Type B pancreatic cell (in vitro differentiated cells): ENCODE measurements around the gene CHRDL1. TPM values are rescaled to one million over a fixed set of nuclear protein-coding genes. Genes with fewer than 3 reads are reported as not detected.

Experiments
- DNase-seq: peaks from one replicate; pipeline ENCODE4 v3.0.0; 2021; ENCODE audit warnings: mixed read lengths; ENCODE audit not compliant: unreplicated experiment; ENCODE audit errors: extremely low spot score
- H3K27ac Mint-ChIP-seq: 2 replicates; pipeline ENCODE4 v1.8.0; 2021; ENCODE audit warnings: mild to moderate bottlenecking, mixed read lengths
- H3K27me3 Mint-ChIP-seq: 2 replicates; pipeline ENCODE4 v1.8.0; 2021; ENCODE audit warnings: mixed read lengths
- H3K36me3 Mint-ChIP-seq: 2 replicates; pipeline ENCODE4 v1.8.0; 2021; ENCODE audit warnings: mixed read lengths
- H3K4me1 Mint-ChIP-seq: one replicate; pipeline ENCODE4 v1.8.0; 2021; ENCODE audit warnings: mixed read lengths; ENCODE audit not compliant: unreplicated experiment
- H3K4me3 Mint-ChIP-seq: 2 replicates; pipeline ENCODE4 v1.8.0; 2021; ENCODE audit warnings: mild to moderate bottlenecking, mixed read lengths
- H3K9me3 Mint-ChIP-seq: 2 replicates; pipeline ENCODE4 v1.8.0; 2021; ENCODE audit warnings: mixed read lengths
- CTCF ChIP-seq: fragments of 200-600 bp; sonication (generic); conservative IDR thresholded peaks from 2 replicates; pipeline ENCODE4 v1.5.0; 2021; ENCODE audit warnings: antibody characterized with exemption, mild to moderate bottlenecking
- total RNA-seq: library from RNA; stranded (reverse); gene quantifications from 2 replicates; pipeline ENCODE4 v1.2.1, GENCODE V29; 2021; ENCODE audit warnings: low replicate concordance

The CHRDL1 gene
- total RNA-seq, 1 donor from 2014 or later = 4.3 TPM

GRCh38 chrX:110732266-110732665 lies 63.4 kb downstream of the CHRDL1 start:
- no peaks in the 10 kb centered on the region for H3K36me3 Mint-ChIP-seq
- no peak for TF ChIP-seq CTCF
- H3K4me1 Mint-ChIP-seq = no peaks in the 10 kb centered on the region
- H3K27me3 Mint-ChIP-seq = no peaks in the 10 kb centered on the region
- H3K9me3 Mint-ChIP-seq = no peaks in the 10 kb centered on the region
- no peak overlapping the region for H3K4me3 Mint-ChIP-seq
- H3K27ac Mint-ChIP-seq = no peak overlapping the region
- DNase-seq = no peak

- Mint-ChIP-seq H3K27me3 (no peaks in the 10 kb centered on the region), H3K36me3 (no peaks in the 10 kb centered on the region), H3K27ac (no peak overlapping the region), H3K9me3 (no peaks in the 10 kb centered on the region), H3K4me3 (no peak overlapping the region), H3K4me1 (no peaks in the 10 kb centered on the region)
- TF ChIP-seq CTCF = no peak
- no peak for DNase-seq
Measured at GRCh38 chrX:110723844-110724243, 71.8 kb downstream of the CHRDL1 start.

GRCh38 chrX:110722135-110722534 lies 73.5 kb downstream of the CHRDL1 start:
- no peak overlapping the region for H3K4me3 Mint-ChIP-seq
- DNase-seq = no peak
- no peaks in the 10 kb centered on the region for H3K4me1 Mint-ChIP-seq
- no peak for TF ChIP-seq CTCF
- H3K9me3 Mint-ChIP-seq = no peaks in the 10 kb centered on the region
- H3K36me3 Mint-ChIP-seq = no peaks in the 10 kb centered on the region
- H3K27ac Mint-ChIP-seq = no peak overlapping the region
- no peaks in the 10 kb centered on the region for H3K27me3 Mint-ChIP-seq

- no peak for TF ChIP-seq CTCF
- DNase-seq = no peak
- Mint-ChIP-seq H3K4me3 (no peak overlapping the region), H3K27me3 (peaks cover 3% of the 10 kb centered on the region), H3K27ac (no peak overlapping the region), H3K9me3 (no peaks in the 10 kb centered on the region), H3K36me3 (no peaks in the 10 kb centered on the region), H3K4me1 (no peaks in the 10 kb centered on the region)
Measured at GRCh38 chrX:110713666-110714065, 82.0 kb downstream of the CHRDL1 start.

GRCh38 chrX:110706446-110706845 lies 89.2 kb downstream of the CHRDL1 start:
- Mint-ChIP-seq H3K27me3 (no peaks in the 10 kb centered on the region), H3K4me3 (no peak overlapping the region), H3K9me3 (no peaks in the 10 kb centered on the region)

More at GRCh38 chrX:110706446-110706845, 89.2 kb downstream of the CHRDL1 start:
- Mint-ChIP-seq H3K27ac (no peak overlapping the region), H3K4me1 (no peaks in the 10 kb centered on the region), H3K36me3 (no peaks in the 10 kb centered on the region)
- no peak for TF ChIP-seq CTCF
- no peak for DNase-seq
